ELF-1 (cell line): Measurements from ENCODE around the gene DAB2IP.

Experiments
- DNase-seq: peaks from one replicate; pipeline ENCODE4 v3.0.0-alpha.2; 2016; ENCODE audit warnings: low read depth, low spot score

Gene DAB2IP

DNA sequence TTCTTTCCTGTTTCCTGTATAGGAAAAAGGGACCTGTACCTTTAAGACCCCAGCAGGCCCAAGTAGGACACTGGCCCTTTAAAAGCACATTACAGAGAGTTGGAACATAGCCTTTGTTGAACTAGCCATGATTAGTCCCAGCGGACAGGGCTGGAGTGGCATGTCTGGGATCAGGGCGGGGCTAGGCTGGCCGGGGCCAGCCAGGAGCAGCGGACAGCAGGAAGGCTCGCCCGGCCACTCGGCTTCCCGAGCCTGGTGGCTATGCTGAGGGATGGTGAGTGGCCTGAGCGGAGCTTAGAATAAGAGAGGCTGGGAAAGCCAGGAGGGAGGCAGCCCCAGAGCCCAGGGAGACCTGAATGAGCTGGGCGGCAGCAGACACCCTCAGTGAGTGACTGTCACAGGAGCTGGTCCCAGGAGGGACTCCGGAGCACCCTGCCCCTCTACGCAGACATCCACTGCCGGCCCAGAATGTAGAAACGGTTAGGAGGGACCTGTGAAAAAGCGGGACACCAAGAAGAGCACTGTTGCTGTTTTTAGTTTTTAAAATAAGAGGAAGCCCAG is 92.1 kb downstream of the DAB2IP start:
- peak; percentile 88 for DNase-seq

DNA sequence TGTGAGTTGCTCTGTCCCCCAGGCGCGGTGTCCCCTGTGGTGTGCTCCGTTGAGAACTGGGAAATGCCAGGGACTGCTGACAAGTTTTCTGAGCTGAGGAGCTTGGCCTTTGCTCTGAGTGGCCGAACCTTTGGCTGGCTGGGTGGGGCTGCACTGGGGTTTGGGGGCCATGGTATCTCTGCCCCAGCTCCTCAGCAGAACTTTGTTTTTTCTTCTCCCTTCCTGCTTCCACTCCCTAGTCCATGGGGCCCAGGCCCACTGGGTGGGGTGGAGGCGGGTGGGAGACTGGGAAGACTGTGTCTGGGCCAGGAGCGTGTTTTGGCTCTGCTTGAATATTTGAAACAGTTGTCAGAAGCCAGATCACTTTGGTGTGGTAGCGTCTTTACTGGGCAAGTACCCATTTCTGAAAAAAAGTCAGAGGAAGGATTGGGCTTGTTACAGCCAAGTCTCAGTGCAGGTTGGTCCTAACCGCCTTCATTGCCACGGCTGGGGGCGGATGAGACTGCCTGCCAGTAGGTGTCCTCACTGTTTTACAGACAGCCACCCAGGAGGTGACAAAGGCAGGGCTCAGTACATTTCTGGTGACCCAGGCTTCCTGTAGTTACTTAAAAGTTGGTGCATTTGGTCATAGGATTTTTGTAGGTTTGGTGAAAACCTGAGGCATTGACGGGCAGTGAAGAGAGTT is 92.7 kb downstream of the DAB2IP start:
- peak; percentile 73 for DNase-seq

DNA sequence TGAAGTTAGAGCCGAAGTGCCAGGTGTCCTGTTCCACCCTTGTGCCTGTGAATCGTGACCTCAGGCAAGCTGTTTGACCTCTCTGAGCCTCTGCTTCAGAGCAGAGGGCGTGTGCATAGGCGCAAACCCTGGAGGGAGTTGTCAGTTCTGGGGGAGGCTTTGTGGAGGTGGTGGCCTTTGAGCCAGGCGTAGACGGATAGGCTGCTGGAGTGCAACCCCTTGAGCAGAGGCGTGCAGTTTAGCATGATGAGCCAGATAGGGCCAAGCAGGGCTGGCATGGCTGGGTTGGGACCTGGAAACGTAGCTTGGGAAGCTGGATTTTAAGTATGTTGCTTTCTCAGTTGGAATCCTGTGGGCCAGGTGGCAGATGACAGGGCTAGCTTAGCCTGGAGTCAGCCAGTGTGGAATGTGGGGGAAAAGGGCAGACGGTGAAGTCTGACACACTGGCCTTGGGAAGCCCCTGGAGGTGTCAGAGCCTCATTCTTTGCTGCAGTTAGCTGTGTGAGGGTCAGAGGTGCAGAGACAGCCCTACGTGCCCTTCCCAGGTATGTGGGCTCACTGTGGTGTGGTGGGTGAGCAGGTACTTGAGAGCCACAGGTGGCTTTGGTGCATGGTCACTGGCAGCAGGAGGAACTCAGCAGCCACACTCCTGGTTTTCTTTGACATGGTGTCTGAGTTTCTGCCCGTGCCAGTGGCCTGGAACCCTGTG is 93.4 kb downstream of the DAB2IP start:
- DNase-seq, result peak; percentile 77

DNA sequence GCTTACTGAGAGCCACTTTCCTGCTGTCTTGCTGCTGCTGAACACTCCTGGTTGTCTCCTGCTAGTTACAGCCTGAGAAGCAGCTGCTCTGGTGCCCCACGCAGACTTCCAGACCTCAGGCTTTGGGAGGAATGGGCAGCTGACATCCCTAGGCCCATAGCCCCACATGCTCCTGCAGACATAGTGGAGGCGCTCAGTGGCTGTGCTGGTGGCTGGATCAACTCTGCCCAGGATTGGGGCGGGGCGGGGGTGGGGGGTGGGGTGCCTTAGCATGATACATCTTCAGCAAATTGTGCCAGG is 93.9 kb downstream of the DAB2IP start:
- DNase-seq, result no peak

- DNase-seq, result no peak
Observed at GRCh38 chr9:121746411-121746810, 95.0 kb downstream of the DAB2IP start.

- DNase-seq, result no peak
Observed at GRCh38 chr9:121746866-121747265, 95.4 kb downstream of the DAB2IP start.

DNA sequence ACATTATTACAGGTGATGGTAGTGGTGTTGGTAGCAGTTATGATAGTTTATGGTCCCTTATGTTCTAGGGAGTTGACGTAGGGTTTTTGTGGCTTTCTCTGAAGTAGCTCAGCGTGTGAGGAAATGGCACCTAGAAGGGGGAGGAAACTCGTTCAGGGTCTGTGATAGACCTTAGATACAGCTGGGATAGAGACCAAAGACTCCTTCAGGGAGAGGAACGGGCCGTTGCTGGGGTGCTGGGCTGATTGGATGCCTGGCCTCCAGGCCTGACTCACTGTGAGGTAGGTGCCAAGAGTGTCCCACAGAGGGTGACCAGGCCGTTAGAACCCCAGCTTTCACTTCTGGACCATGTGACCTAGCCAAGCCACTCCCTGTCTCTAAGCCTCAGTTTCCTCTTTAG is 96.6 kb downstream of the DAB2IP start:
- no peak for DNase-seq

DNA sequence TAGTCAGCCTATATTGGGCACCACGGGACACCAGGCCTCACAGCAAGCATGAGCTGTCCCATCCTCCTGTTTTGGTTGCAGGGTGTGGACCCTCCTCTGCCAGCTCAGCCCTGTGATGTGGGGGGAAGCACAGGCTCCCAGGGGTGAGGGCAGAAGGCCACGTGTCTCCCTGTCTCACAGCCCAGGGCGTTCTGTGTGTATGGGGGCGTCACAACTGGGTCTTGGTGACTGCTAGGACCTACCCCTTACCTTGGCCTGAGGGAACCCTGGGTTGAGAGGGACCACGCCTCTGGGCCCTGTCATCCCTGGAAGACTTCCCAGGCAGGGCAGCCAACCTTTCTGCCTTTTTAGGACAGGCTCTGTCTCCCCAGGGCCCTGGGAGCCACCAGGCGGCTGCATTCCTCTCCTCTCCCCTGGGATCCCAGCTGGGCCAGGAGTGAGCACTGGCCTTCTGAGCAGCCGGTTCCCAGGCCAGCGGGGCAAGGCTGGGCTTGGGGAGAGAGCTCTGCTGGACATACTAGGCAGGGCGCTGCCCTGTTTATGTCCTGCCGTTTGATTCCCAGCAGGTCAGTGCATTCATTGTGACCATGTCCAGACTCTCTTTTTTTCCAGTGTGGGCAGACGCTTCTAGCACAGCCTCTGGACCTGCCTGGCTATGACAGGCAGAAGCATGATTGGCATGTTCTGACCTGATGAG is 97.4 kb downstream of the DAB2IP start:
- DNase-seq, result no peak

DNA sequence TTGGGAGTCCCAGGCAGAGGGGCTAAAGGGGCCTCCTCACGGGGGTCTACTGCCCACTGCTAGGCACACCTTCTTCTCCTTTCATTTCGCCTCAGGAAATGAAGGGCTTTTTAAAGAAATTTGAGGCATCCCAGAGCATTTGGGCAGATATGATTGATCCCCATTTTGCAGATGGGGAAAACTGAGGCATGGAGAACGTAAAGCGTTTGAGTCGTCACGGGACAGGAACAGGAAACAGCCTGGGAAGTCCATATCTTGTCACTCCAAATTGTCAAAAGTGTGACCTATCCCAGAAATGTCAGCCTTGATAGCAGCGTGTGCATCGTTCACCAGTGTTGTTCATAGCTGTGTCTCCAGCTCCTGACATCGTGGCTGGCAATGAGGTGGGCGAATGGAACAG is 98.2 kb downstream of the DAB2IP start:
- no peak for DNase-seq

GRCh38 chr9:121750259-121750714 is 98.9 kb downstream of the DAB2IP start:
- no peak for DNase-seq

DNA sequence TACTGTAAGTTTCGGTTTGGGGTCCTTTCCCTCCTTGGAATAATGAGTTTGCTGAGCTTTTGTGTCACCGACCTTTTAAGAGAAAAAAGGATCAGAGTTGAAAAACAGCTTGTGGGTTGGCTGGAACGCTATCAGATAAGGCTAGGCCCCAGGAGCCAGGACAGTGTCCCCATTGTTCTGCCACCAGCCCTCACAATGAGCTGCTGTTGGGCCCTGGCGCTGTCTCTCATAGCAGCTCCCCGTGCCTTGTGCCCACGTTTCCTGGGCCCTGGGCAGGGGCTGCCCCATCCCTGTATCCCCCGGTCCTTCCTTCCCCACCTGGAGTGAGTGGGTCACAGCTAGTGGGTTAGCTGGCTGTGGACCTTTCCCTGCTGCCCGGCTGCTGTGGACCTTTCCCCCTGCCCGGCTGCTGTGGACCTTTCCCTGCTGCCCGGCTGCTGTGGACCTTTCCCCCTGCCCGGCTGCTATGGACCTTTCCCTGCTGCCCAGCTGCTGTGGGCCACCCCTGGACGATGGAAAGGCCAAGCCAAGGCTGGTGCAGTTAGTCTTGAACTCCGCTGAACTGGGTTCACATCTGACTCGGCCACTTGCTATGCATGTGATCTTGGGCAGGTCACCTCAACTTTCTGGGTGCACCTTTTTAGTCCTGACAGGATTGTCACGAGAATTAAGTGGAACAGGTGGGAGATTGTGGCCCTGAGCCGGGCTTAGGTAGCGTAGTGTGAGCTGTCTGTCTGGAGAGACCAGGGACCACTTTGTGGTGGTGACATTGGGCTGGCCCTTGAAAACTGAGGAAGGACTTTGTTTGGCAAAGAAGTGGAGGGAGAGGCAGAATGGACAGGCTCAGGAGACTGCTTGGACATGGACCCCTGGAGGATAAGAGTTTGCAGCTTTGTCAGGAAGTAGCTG is 99.5 kb downstream of the DAB2IP start:
- DNase-seq, result no peak

DNA sequence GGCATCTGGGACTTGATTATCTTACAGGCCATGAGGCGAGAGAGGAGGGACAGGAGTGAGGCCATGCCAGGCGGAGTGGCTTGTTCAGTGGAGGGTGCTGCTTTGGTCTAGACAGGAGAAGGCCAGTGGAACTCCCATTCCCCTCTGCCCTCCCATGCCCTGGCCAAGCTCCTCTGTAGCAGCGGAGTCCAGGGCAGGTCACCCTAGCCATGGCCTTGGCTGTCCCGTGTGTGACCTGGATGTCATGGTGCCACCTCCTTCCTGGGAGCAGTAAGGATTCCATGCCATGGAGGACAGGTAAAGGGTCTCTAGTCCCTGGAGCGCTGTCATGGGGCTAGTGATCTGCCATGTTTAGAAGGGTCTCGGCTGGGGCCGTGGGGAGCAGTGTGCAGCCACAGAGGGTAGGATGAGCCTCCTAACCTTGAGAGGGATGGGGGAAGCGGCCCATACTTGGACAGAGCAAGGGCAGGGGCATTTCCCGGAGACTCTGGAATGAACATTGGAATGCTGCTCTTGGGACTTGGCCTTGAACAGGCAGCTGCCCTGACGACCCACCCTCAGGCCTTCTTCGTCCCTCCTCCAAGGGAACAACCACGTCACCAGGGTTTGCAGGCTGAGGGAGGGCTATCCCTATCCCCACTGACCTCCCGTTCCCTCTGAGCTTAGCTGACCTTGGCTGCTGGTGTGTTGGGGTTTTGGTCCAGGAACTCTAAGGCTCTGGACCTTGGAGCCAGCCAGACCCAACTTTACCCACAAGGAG is 100.4 kb downstream of the DAB2IP start:
- DNase-seq, result no peak

- DNase-seq, result no peak
Observed at GRCh38 chr9:121752929-121753328, 101.5 kb downstream of the DAB2IP start.

DNA sequence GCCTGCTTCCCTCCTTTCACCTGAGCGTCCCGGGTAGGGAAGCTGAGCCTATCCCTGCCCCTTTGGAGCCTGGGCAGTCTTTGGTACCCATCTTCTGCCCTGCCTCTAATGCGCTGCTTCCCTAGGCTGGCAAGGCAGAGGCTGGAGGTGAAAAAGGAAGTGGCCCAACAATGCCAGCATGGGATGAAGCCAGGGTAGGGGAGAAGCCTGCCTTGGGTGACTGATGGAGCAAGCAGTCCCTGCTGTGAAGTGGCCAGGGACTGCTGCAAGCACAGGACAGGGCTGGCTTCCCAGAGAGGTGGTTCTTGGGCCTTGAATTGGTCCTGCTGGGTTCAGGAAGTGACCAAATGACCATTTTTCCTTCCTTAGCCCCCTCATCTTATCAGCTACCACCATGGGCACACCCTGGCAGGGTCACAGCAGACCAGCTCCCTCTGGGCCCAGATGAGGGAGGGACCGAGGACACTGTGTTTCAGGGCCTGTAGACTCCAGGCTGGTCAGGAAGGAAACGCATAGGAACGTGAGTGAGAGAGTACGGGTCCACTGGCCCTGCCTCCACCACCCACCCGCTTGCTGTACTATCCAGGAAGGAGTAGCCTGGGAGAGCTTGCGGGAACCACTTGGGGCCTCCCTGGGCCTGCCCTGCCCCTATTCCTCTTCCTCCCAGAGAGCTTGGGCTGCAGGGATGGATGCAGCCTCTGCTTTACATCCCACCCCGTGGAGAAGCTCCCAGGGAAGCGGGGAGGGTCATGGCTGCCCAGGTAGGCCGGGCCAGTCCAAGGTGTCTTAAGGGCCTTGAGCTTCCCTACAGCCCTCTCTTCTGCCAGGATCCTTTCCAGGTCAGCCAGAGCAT is 102.6 kb downstream of the DAB2IP start:
- DNase-seq, result no peak

DNA sequence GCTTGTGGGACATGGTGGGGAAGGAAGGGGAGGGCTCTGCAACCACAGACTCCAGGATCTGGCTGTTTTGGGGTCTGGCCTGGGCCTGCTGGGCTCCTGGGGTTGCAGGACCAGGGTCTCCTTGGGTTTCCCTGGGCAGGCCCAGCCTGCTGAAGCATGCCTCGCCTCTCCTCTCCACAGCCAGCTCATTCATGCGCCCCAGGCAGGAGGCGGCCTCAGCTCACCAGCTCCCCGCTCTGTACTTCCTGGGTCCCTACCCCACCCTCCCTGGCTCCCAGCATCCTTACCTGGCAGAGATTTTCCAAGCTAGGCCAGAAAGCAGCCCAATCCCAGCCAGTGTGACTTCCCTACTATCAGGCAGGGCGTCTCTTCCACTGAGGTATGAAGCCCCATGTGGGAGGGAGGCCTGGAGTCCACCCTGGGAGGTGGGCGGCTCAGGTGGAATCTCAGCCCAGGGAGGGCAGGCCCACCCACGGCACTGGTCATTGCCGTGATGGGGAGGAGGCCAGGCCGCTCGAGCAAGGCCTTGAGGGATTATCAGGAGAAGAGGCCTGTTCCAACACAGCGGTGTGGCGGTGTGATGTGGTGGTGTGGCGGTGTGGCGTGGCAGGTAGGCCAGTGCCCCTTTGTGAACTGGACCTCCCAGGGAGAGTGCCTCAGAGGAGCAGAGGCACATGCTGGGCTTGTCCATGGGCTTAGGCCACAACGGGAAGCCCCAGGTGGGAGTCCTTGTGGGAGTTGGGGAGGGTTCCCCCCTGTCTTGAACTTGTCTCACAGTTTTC is 103.4 kb downstream of the DAB2IP start:
- no peak for DNase-seq

DNA sequence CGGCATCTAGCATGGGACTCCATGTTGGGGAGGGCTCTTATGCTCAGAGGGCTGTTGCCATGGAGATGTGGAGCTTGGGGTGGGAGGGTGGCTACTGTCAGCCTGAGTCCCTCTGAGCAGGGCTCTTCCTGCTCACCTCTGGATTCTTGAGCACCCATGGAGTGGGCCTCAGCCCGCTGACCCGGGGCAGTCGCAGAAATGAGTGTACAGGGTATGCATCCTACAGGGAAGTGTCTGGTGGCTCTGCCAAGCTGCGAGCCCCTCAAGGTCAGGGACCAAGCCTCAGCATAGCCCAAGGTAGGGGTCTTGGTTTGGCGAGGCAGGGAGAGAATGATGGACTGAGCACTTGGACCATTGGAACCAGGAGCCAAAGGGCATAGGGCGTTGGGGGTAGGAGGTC is 104.1 kb downstream of the DAB2IP start:
- DNase-seq, result no peak

GRCh38 chr9:121756474-121757280 is 105.2 kb downstream of the DAB2IP start:
- no peak for DNase-seq

DNA sequence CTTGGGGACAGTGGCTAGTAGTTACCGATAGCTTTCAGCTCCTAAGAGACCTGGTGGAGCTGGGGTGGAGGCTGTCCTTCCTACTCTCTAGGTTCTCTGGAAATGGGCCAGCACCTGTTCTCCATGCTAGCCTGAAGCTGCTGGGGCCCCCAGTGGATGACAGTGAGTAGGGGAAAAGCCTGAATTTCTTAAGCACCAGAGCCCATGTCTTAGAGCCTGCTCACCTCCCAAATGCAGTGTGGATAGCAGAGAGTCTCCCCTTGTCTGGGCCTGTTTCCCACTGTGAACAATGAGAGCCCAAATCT is 105.8 kb downstream of the DAB2IP start:
- no peak for DNase-seq
